Lower leg skin (tissue), 3 donors: Measurements from ENCODE around the gene MBLAC1.

Experiments
- POLR2A ChIP-seq, 2 donors: fragments of 450-650 bp; IDR thresholded peaks; one replicate each; pipeline ENCODE4 v1.6.1; 2016 to 2017; ENCODE audit warnings: antibody characterized with exemption in 2 of 2, mild to moderate bottlenecking in 1 of 2, moderate library complexity in 1 of 2
- TF ChIP-seq, protein P1 (sequence below), 3 donors: fragments of 450-650 bp; IDR thresholded peaks; one replicate each; pipeline ENCODE4 v1.5.1; 2016; ENCODE audit warnings: antibody characterized with exemption in 3 of 3, mild to moderate bottlenecking in 3 of 3, moderate library complexity in 2 of 3

DNA sequence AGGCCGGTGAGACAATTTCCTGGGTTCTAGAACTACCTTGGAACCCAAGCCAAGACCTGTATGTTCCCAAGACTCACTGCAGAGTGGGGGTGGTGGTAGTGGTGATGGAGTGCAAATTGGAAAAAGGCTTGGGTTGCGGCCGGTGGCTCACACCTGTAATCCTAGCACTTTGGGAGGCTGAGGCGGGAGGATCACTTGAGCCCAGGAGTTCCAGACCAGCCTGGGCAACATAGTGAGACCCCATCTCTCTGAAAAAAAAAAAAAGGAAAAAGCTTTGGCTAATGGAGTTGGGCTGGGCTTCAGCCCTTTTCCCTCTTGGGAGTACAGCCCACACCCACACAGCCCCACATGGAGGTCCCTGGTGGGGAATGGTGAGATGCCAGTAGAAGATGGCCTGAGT is 21.2 kb upstream of the MBLAC1 start:
- TF ChIP-seq, protein P1, sequence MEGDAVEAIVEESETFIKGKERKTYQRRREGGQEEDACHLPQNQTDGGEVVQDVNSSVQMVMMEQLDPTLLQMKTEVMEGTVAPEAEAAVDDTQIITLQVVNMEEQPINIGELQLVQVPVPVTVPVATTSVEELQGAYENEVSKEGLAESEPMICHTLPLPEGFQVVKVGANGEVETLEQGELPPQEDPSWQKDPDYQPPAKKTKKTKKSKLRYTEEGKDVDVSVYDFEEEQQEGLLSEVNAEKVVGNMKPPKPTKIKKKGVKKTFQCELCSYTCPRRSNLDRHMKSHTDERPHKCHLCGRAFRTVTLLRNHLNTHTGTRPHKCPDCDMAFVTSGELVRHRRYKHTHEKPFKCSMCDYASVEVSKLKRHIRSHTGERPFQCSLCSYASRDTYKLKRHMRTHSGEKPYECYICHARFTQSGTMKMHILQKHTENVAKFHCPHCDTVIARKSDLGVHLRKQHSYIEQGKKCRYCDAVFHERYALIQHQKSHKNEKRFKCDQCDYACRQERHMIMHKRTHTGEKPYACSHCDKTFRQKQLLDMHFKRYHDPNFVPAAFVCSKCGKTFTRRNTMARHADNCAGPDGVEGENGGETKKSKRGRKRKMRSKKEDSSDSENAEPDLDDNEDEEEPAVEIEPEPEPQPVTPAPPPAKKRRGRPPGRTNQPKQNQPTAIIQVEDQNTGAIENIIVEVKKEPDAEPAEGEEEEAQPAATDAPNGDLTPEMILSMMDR (IDR thresholded peaks at IDR 0.05) = no peak
- no peak for TF ChIP-seq POLR2A (IDR thresholded peaks at IDR 0.05)
